Kidney capillary endothelial cell (primary cell): ENCODE data around the gene C4B.

Source experiments
- DNase-seq: peaks from one replicate; pipeline ENCODE4 v3.0.0-alpha.2; 2018; ENCODE audit warnings: low spot score

C4B gene

GRCh38 chr6:32082935-32083334 is 68.3 kb downstream of the C4B start:
- DNase-seq = no peak

- DNase-seq = no peak
Observed at GRCh38 chr6:32083812-32084768, 69.5 kb downstream of the C4B start.

GRCh38 chr6:32084780-32085179 is 70.2 kb downstream of the C4B start:
- no peak for DNase-seq
